Measurements from ENCODE around the gene ULBP3. TPM values are rescaled to one million over a fixed set of nuclear protein-coding genes. Genes with fewer than 3 reads are reported as not detected.
"Not testable (repeated sequence)": the region's sequence is repeated elsewhere in the genome, so short reads cannot be mapped to it uniquely, and the experiment has no call there.

The ULBP3 gene
- total and polyA plus RNA-seq, 2 donors = 0.48 to 1.1 TPM

DNA sequence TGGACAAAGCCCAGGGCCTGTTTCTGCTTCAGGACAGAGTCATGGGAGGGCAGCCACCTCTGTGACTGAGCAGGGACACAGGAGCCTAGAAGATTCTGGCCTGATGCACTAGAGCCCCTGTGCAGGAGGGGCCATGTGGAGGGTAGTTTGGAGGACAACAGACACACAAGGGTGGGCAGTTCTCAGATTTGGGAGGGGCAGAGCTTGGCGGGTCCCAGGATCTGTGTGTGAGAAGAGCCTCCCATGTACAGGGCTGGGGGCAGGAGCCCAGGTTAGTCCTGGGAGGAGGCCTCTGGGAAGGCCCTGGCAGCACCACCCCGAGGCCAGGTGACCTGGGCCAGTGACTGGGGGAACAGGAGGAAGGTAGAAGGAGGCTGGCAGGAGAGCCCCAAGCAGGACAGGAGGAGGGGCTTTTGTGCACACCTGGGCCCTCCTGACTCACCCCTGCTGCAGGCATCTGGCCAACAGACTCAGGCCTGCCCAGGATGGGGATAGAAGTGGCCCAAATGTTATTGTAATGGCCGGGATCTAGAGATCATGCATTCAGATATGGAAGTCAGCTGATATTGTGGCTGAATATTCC is 1.4 kb upstream of the ULBP3 start:
- Histone ChIP-seq H3K4me1 (ENCODE audit: control insufficient read depth in 2 of 2, insufficient read depth in 2 of 2, low read length in 2 of 2) (peaks cover 0 to 16% of the 10 kb centered on the region in 2 donors), H3K36me3 (ENCODE audit: control insufficient read depth in 2 of 2, insufficient read depth in 2 of 2, low read length in 1 of 2) (no peaks in the 10 kb centered on the region), H3K27ac (ENCODE audit: low read depth in 1 of 2, low read length in 1 of 2) (no peak overlapping the region), H3K9me3 (ENCODE audit: control insufficient read depth in 2 of 2, insufficient read depth in 1 of 2, low read length in 1 of 2) (no peaks in the 10 kb centered on the region), H3K27me3 (ENCODE audit: control insufficient read depth in 2 of 2, insufficient read depth in 1 of 2, low read length in 1 of 2) (peaks cover 0 to 43% of the 10 kb centered on the region in 2 donors), H3K4me3 (ENCODE audit: low read length in 2 of 2) (no peak overlapping the region)
- no peak for DNase-seq (ENCODE audit: low read depth in 6 of 9, low spot score in 9 of 9)
- WGBS = 96% methylated on average over 3 of the region's 3 CpGs

GRCh38 chr6:150069706-150070105 is 785 bp upstream of the ULBP3 start:
- no peaks in the 10 kb centered on the region for H3K36me3 ChIP-seq (ENCODE audit: control insufficient read depth in 2 of 2, insufficient read depth in 2 of 2, low read length in 1 of 2)
- no peak for DNase-seq (ENCODE audit: low read depth in 6 of 9, low spot score in 9 of 9)
- peaks cover 0 to 43% of the 10 kb centered on the region in 2 donors for H3K27me3 ChIP-seq (ENCODE audit: control insufficient read depth in 2 of 2, insufficient read depth in 1 of 2, low read length in 1 of 2)
- no peaks in the 10 kb centered on the region for H3K9me3 ChIP-seq (ENCODE audit: control insufficient read depth in 2 of 2, insufficient read depth in 1 of 2, low read length in 1 of 2)
- WGBS = 82% methylated on average over 11 of the region's 11 CpGs
- peaks cover 0 to 16% of the 10 kb centered on the region in 2 donors for H3K4me1 ChIP-seq (ENCODE audit: control insufficient read depth in 2 of 2, insufficient read depth in 2 of 2, low read length in 2 of 2)
- H3K27ac ChIP-seq (ENCODE audit: low read depth in 1 of 2, low read length in 1 of 2) = no peak overlapping the region
- no peak overlapping the region for H3K4me3 ChIP-seq (ENCODE audit: low read length in 2 of 2)

DNA sequence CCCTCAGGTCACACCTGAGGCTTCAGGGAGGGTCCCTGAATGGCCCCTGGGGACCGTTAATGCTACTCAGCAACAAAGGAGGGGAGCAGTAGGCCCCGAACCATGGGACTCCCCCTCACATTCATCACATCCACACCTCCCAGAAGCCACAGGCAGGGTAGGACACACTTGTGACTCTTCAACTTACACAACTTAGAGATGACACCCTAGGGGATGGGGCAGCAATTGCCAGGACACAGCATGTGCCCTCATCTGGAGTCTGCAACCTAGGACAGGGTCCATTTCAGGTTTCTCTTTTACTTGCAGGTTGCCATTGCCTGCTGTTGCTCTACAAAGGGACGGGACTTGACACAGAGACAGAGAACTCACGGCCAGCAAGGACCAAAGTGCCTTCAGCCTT is 770 bp downstream of the ULBP3 start:
- 58% methylated on average over 4 of the region's 4 CpGs for WGBS
- peaks cover 0 to 40% of the 10 kb centered on the region in 2 donors for H3K27me3 ChIP-seq (ENCODE audit: control insufficient read depth in 2 of 2, insufficient read depth in 1 of 2, low read length in 1 of 2)
- H3K4me3 ChIP-seq (ENCODE audit: low read length in 2 of 2) = peak overlapping the region; percentile 53 to 65
- no peak overlapping the region for H3K27ac ChIP-seq (ENCODE audit: low read depth in 1 of 2, low read length in 1 of 2)
- H3K36me3 ChIP-seq (ENCODE audit: control insufficient read depth in 2 of 2, insufficient read depth in 2 of 2, low read length in 1 of 2) = no peaks in the 10 kb centered on the region
- no peaks in the 10 kb centered on the region for H3K9me3 ChIP-seq (ENCODE audit: control insufficient read depth in 2 of 2, insufficient read depth in 1 of 2, low read length in 1 of 2)
- peaks cover 0 to 16% of the 10 kb centered on the region in 2 donors for H3K4me1 ChIP-seq (ENCODE audit: control insufficient read depth in 2 of 2, insufficient read depth in 2 of 2, low read length in 2 of 2)
- no peak for DNase-seq (ENCODE audit: low read depth in 6 of 9, low spot score in 9 of 9)

DNA sequence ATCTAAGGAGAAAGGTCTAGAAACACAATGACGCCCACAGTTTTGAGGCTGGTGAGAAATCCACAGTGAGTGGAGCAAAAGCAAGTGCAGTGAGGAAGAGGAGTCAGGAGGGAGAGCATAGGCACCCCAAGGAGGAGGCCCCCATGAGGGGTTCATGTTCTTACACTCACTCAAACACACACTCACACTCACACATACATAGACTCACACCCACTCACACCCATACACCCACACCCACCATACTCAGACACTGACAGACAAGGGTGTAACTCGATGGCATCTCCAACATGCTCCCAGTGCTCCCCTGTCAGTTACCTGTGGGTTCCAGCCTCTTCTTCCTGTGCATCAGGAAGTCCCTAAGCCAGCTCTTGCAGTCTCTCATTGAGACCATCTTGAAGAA is 3.8 kb downstream of the ULBP3 start:
- H3K4me1 ChIP-seq (ENCODE audit: control insufficient read depth in 2 of 2, insufficient read depth in 2 of 2, low read length in 2 of 2) = peaks cover 0 to 14% of the 10 kb centered on the region in 2 donors
- no peaks in the 10 kb centered on the region for H3K9me3 ChIP-seq (ENCODE audit: control insufficient read depth in 2 of 2, insufficient read depth in 1 of 2, low read length in 1 of 2)
- no peak overlapping the region for H3K27ac ChIP-seq (ENCODE audit: low read depth in 1 of 2, low read length in 1 of 2)
- H3K27me3 ChIP-seq (ENCODE audit: control insufficient read depth in 2 of 2, insufficient read depth in 1 of 2, low read length in 1 of 2) = peaks cover 0 to 34% of the 10 kb centered on the region in 2 donors
- H3K36me3 ChIP-seq (ENCODE audit: control insufficient read depth in 2 of 2, insufficient read depth in 2 of 2, low read length in 1 of 2) = no peaks in the 10 kb centered on the region
- WGBS = 94% methylated on average over 2 of the region's 2 CpGs
- H3K4me3 ChIP-seq (ENCODE audit: low read length in 2 of 2) = no peak overlapping the region
- DNase-seq (ENCODE audit: low read depth in 6 of 9, low spot score in 9 of 9) = no peak

GRCh38 chr6:150063640-150064039 is 5.3 kb downstream of the ULBP3 start:
- WGBS = 97% methylated on average over 6 of the region's 6 CpGs
- Histone ChIP-seq H3K36me3 (ENCODE audit: control insufficient read depth in 2 of 2, insufficient read depth in 2 of 2, low read length in 1 of 2) (no peaks in the 10 kb centered on the region), H3K4me3 (ENCODE audit: low read length in 2 of 2) (no peak overlapping the region)

GRCh38 chr6:150059973-150060372 is 8.9 kb downstream of the ULBP3 start:
- H3K4me3 ChIP-seq (ENCODE audit: low read length in 2 of 2); DNase-seq (ENCODE audit: low read depth in 6 of 9, low spot score in 9 of 9); H3K36me3 ChIP-seq (ENCODE audit: control insufficient read depth in 2 of 2, insufficient read depth in 2 of 2, low read length in 1 of 2); H3K27ac ChIP-seq (ENCODE audit: low read depth in 1 of 2, low read length in 1 of 2); H3K4me1 ChIP-seq (ENCODE audit: control insufficient read depth in 2 of 2, insufficient read depth in 2 of 2, low read length in 2 of 2); H3K9me3 ChIP-seq (ENCODE audit: control insufficient read depth in 2 of 2, insufficient read depth in 1 of 2, low read length in 1 of 2): not testable (repeated sequence)
- 28% methylated on average over 7 of the region's 7 CpGs for WGBS
- peaks cover 2 to 37% of the 10 kb centered on the region in 2 donors for H3K27me3 ChIP-seq (ENCODE audit: control insufficient read depth in 2 of 2, insufficient read depth in 1 of 2, low read length in 1 of 2)

More at GRCh38 chr6:150063640-150064039, 5.3 kb downstream of the ULBP3 start:
- no peak overlapping the region for H3K27ac ChIP-seq (ENCODE audit: low read depth in 1 of 2, low read length in 1 of 2)
- DNase-seq (ENCODE audit: low read depth in 6 of 9, low spot score in 9 of 9) = no peak
- H3K9me3 ChIP-seq (ENCODE audit: control insufficient read depth in 2 of 2, insufficient read depth in 1 of 2, low read length in 1 of 2) = no peaks in the 10 kb centered on the region
- H3K4me1 ChIP-seq (ENCODE audit: control insufficient read depth in 2 of 2, insufficient read depth in 2 of 2, low read length in 2 of 2) = peaks cover 0 to 4% of the 10 kb centered on the region in 2 donors
- H3K27me3 ChIP-seq (ENCODE audit: control insufficient read depth in 2 of 2, insufficient read depth in 1 of 2, low read length in 1 of 2) = peaks cover 2 to 30% of the 10 kb centered on the region in 2 donors

- Histone ChIP-seq H3K4me3 (ENCODE audit: low read length in 2 of 2) (no peak overlapping the region), H3K36me3 (ENCODE audit: control insufficient read depth in 2 of 2, insufficient read depth in 2 of 2, low read length in 1 of 2) (no peaks in the 10 kb centered on the region), H3K27me3 (ENCODE audit: control insufficient read depth in 2 of 2, insufficient read depth in 1 of 2, low read length in 1 of 2) (peaks cover 2 to 47% of the 10 kb centered on the region in 2 donors), H3K27ac (ENCODE audit: low read depth in 1 of 2, low read length in 1 of 2) (no peak overlapping the region), H3K4me1 (ENCODE audit: control insufficient read depth in 2 of 2, insufficient read depth in 2 of 2, low read length in 2 of 2) (no peaks in the 10 kb centered on the region), H3K9me3 (ENCODE audit: control insufficient read depth in 2 of 2, insufficient read depth in 1 of 2, low read length in 1 of 2) (no peaks in the 10 kb centered on the region)
- no peak for DNase-seq (ENCODE audit: low read depth in 6 of 9, low spot score in 9 of 9)
- WGBS = 98% methylated on average over 6 of the region's 6 CpGs
Observed at GRCh38 chr6:150058986-150059385, 9.9 kb downstream of the ULBP3 start.

DNA sequence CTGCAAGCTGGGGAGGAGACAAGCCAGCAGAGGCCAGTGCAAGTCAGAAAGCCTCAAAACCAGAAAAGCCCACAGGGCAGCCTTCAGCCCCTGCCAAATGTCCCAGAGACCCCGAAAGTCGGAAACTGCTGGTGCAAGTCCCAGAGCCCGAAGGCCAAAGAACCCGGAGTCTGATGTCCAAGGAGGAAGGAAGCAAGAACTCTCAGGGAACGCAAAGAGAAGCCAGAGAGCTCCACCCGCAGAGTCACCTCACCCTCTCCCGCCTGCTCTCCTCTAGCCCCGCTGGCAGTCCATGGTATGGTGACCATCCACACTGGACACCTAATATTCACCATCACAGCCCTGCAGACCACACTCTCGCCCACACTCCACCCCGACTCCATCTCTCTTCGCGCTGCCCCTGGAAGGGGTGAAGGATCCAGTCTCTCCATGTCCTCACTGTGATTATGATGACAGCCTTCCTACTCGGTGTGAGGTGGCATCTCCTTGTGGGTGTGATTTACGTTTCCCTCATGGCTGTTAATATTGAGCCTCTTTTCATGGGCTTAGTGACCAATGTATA is 10.6 kb downstream of the ULBP3 start:
- DNase-seq (ENCODE audit: low read depth in 6 of 9, low spot score in 9 of 9) = no peak
- peaks cover 2 to 53% of the 10 kb centered on the region in 2 donors for H3K27me3 ChIP-seq (ENCODE audit: control insufficient read depth in 2 of 2, insufficient read depth in 1 of 2, low read length in 1 of 2)
- H3K27ac ChIP-seq (ENCODE audit: low read depth in 1 of 2, low read length in 1 of 2) = no peak overlapping the region
- no peaks in the 10 kb centered on the region for H3K4me1 ChIP-seq (ENCODE audit: control insufficient read depth in 2 of 2, insufficient read depth in 2 of 2, low read length in 2 of 2)
- 93% methylated on average over 14 of the region's 14 CpGs for WGBS
- no peak overlapping the region for H3K4me3 ChIP-seq (ENCODE audit: low read length in 2 of 2)
- H3K36me3 ChIP-seq (ENCODE audit: control insufficient read depth in 2 of 2, insufficient read depth in 2 of 2, low read length in 1 of 2) = no peaks in the 10 kb centered on the region
- H3K9me3 ChIP-seq (ENCODE audit: control insufficient read depth in 2 of 2, insufficient read depth in 1 of 2, low read length in 1 of 2) = peaks cover 0 to 1% of the 10 kb centered on the region in 2 donors

DNA sequence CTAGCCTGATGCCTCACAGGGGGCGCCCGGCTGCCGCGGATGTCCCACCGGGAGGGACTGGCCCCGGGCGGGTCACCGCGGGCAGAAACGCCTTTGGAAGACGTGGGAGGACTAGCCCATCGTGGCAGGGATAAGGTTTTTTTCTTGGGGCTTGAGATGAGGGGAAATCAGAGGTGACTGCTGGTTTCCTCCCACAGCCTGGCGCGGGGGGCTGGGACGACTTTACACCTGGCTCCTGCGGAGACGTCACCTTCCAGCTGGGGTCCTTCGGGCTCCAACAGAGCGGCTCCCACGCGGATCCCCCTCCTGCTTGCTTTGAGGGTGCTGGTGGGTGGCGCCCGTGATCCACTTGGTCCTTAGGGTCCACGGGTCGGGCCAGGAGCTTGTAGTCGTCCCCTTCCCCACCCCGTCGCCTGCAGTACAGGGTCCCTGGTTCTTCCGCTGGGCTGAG is 11.4 kb downstream of the ULBP3 start:
- peaks cover 2 to 60% of the 10 kb centered on the region in 2 donors for H3K27me3 ChIP-seq (ENCODE audit: control insufficient read depth in 2 of 2, insufficient read depth in 1 of 2, low read length in 1 of 2)
- no peaks in the 10 kb centered on the region for H3K4me1 ChIP-seq (ENCODE audit: control insufficient read depth in 2 of 2, insufficient read depth in 2 of 2, low read length in 2 of 2)
- no peaks in the 10 kb centered on the region for H3K36me3 ChIP-seq (ENCODE audit: control insufficient read depth in 2 of 2, insufficient read depth in 2 of 2, low read length in 1 of 2)
- H3K4me3 ChIP-seq (ENCODE audit: low read length in 2 of 2) = no peak overlapping the region
- WGBS = 86% methylated on average over 29 of the region's 29 CpGs
- peaks cover 0 to 1% of the 10 kb centered on the region in 2 donors for H3K9me3 ChIP-seq (ENCODE audit: control insufficient read depth in 2 of 2, insufficient read depth in 1 of 2, low read length in 1 of 2)
- no peak overlapping the region for H3K27ac ChIP-seq (ENCODE audit: low read depth in 1 of 2, low read length in 1 of 2)
- no peak for DNase-seq (ENCODE audit: low read depth in 6 of 9, low spot score in 9 of 9)

Data from thymus (tissue), 11 donors.